SK-N-SH (cell line): ENCODE data around the gene CNOT4. TPM values are rescaled to one million over a fixed set of nuclear protein-coding genes. Genes with fewer than 3 reads are reported as not detected.

ENCODE experiments used
- CTCF ChIA-PET: fragments of 300-600, 350-600 bp; formaldehyde crosslinking; extraction: SDS; loops from one replicate; lab custom pipeline; 2021; lab: Yijun Ruan, JAX
- POLR2A ChIA-PET: fragments of 350-600 bp; sonication (Branson Sonifier 250); formaldehyde crosslinking; extraction: SDS; loops from one replicate; lab custom pipeline; 2020; ENCODE audit warnings: antibody characterized with exemption, inconsistent platforms; lab: Yijun Ruan, JAX
- DNase-seq: peaks from one replicate; pipeline ENCODE4 v3.0.0; 2012
- H2AFZ ChIP-seq: fragments of 200-600 bp; sonication (generic); 2 replicates; pipeline ENCODE4 v1.8.1; 2016; ENCODE audit warnings: antibody characterized with exemption, mild to moderate bottlenecking, low read depth
- H3F3A ChIP-seq: fragments of 200-600 bp; sonication (generic); replicated peaks from 2 replicates; pipeline ENCODE3; 2016; ENCODE audit warnings: antibody characterized with exemption, mild to moderate bottlenecking; ENCODE audit not compliant: insufficient read depth
- H3K27ac ChIP-seq, 2 experiments: fragments of 200-500 bp in 1 of 2; fragments of 200-600 bp in 1 of 2; sonication (Bioruptor generic) in 1 of 2; sonication (generic), shearing (Covaris generic) in 1 of 2; 2 replicates each; pipeline versions ENCODE4 v1.5.1 to v1.6.1; 2014 to 2016; ENCODE audit warnings: low read depth in 2 of 2, inconsistent platforms in 1 of 2, low read length in 1 of 2, mild to moderate bottlenecking in 1 of 2, mixed read lengths in 1 of 2
- H3K27me3 ChIP-seq: fragments of 200-600 bp; sonication (generic), shearing (Covaris generic); 2 replicates; pipeline ENCODE4 v1.6.1; 2016; ENCODE audit warnings: mixed run types; ENCODE audit not compliant: insufficient read depth
- H3K36me3 ChIP-seq, 2 experiments: fragments of 200-500 bp in 1 of 2; fragments of 200-600 bp in 1 of 2; sonication (Bioruptor generic) in 1 of 2; sonication (generic) in 1 of 2; replicated peaks in 1 of 2; 2 replicates each; pipeline versions ENCODE3 to v1.5.1; 2014 to 2016; ENCODE audit warnings: low read length in 1 of 2, mild to moderate bottlenecking in 1 of 2; ENCODE audit not compliant: insufficient read depth in 2 of 2, control insufficient read depth in 1 of 2
- H3K4me1 ChIP-seq, 2 experiments: fragments of 200-500 bp in 1 of 2; fragments of 200-600 bp in 1 of 2; sonication (Bioruptor generic) in 1 of 2; sonication (generic), shearing (Covaris generic) in 1 of 2; 2 replicates each; pipeline versions ENCODE4 v1.5.1 to v1.6.1; 2014 to 2016; ENCODE audit warnings: low read depth in 1 of 2, low read length in 1 of 2, mixed run types in 1 of 2; ENCODE audit not compliant: insufficient read depth in 2 of 2, control insufficient read depth in 1 of 2
- H3K4me2 ChIP-seq: fragments of 200-600 bp; sonication (generic), shearing (Covaris generic); 2 replicates; pipeline ENCODE4 v1.6.1; 2017; ENCODE audit warnings: mixed run types
- H3K4me3 ChIP-seq, 2 experiments: fragments of 200-500 bp in 1 of 2; fragments of 200-600 bp in 1 of 2; sonication (Bioruptor generic) in 1 of 2; sonication (generic), shearing (Covaris generic) in 1 of 2; 2 replicates each; pipeline versions ENCODE4 v1.5.1 to v1.8.1; 2014 to 2016; ENCODE audit warnings: low read depth in 2 of 2, inconsistent platforms in 1 of 2, low read length in 1 of 2, mild to moderate bottlenecking in 1 of 2, mixed read lengths in 1 of 2, moderate library complexity in 1 of 2
- H3K79me2 ChIP-seq: fragments of 200-600 bp; sonication (generic); 2 replicates; pipeline ENCODE4 v1.8.1; 2017; ENCODE audit warnings: mild to moderate bottlenecking; ENCODE audit not compliant: insufficient read depth
- H3K9ac ChIP-seq: fragments of 200-600 bp; sonication (generic); 2 replicates; pipeline ENCODE4 v1.6.1; 2017; ENCODE audit warnings: mixed run types
- H3K9me2 ChIP-seq: fragments of 200-600 bp; sonication (generic); 2 replicates; pipeline ENCODE4 v1.6.1; 2017; ENCODE audit warnings: mixed run types
- H3K9me3 ChIP-seq: fragments of 200-600 bp; sonication (generic); 2 replicates; pipeline ENCODE4 v1.6.1; 2017; ENCODE audit warnings: mixed run types, mild to moderate bottlenecking, moderate library complexity
- H4K20me1 ChIP-seq: fragments of 200-600 bp; sonication (generic); 2 replicates; pipeline ENCODE4 v1.6.1; 2017; ENCODE audit warnings: mild to moderate bottlenecking, mixed run types; ENCODE audit not compliant: insufficient read depth
- EZH2phosphoT487 ChIP-seq: fragments of 200-600 bp; sonication (generic); IDR thresholded peaks from 2 replicates; pipeline ENCODE4 v1.6.1; 2017; ENCODE audit warnings: low read depth, mixed run types, mild to moderate bottlenecking, antibody characterized with exemption, moderate library complexity, borderline replicate concordance
- FOXJ3 ChIP-seq: sonication (generic); formaldehyde crosslinking; IDR thresholded peaks from 2 replicates; pipeline ENCODE4 v1.5.1; 2020; ENCODE audit warnings: mild to moderate bottlenecking, missing genetic modification reagents
- GATA2 ChIP-seq: sonication (generic); formaldehyde crosslinking; IDR thresholded peaks from 2 replicates; pipeline ENCODE4 v1.5.0; 2020; ENCODE audit warnings: mild to moderate bottlenecking, missing genetic modification reagents
- MXI1 ChIP-seq: IDR thresholded peaks from 2 replicates; pipeline ENCODE4 v1.6.1; 2012; ENCODE audit warnings: mild to moderate bottlenecking, low read depth, low read length, improper control_type of control experiment
- NFIC ChIP-seq: IDR thresholded peaks from 2 replicates; pipeline ENCODE4 v1.4.0; 2012; ENCODE audit warnings: borderline replicate concordance
- POLR2AphosphoS5 ChIP-seq: IDR thresholded peaks from 2 replicates; pipeline ENCODE4 v1.6.1; 2012; ENCODE audit warnings: low read depth, low read length
- RAD21 ChIP-seq: IDR thresholded peaks from 2 replicates; pipeline ENCODE4 v1.6.1; 2012; ENCODE audit warnings: mild to moderate bottlenecking, low read length
- RFX5 ChIP-seq: IDR thresholded peaks from 2 replicates; pipeline ENCODE4 v1.6.1; 2012; ENCODE audit warnings: mild to moderate bottlenecking, improper control_type of control experiment, low read length
- TEAD4 ChIP-seq: IDR thresholded peaks from 2 replicates; pipeline ENCODE4 v1.4.0; 2012; ENCODE audit warnings: mild to moderate bottlenecking, borderline replicate concordance; ENCODE audit not compliant: insufficient read depth
- YY1 ChIP-seq: IDR thresholded peaks from 2 replicates; pipeline ENCODE4 v1.4.0; 2012; ENCODE audit warnings: low read depth, mild to moderate bottlenecking
- WGBS: methylation state at CpG from one replicate; pipeline ENCODE4 v1.1.6; 2017; ENCODE audit warnings: low lambda C conversion rate; 5-methylcytosine and 5-hydroxymethylcytosine counted together
- polyA plus RNA-seq, 3 experiments: library from polyadenylated mRNA; depleted of rRNA; stranded (reverse); fragments of >200 nt; gene quantifications; 2 replicates each; pipeline ENCODE4 v1.2.3, GENCODE V29; 2012
- TF ChIP-seq, protein P1 (sequence below): IDR thresholded peaks from 2 replicates; pipeline ENCODE4 v1.4.0; 2012; ENCODE audit warnings: low read depth, borderline replicate concordance
- TF ChIP-seq, protein P2 (sequence below): IDR thresholded peaks from 2 replicates; pipeline ENCODE4 v1.4.0; 2012; ENCODE audit warnings: low read depth, borderline replicate concordance

Gene CNOT4
- polyA plus RNA-seq, 1 of the 3 experiments (the other 2 are of a cell fraction), result 8.0 TPM

DNA sequence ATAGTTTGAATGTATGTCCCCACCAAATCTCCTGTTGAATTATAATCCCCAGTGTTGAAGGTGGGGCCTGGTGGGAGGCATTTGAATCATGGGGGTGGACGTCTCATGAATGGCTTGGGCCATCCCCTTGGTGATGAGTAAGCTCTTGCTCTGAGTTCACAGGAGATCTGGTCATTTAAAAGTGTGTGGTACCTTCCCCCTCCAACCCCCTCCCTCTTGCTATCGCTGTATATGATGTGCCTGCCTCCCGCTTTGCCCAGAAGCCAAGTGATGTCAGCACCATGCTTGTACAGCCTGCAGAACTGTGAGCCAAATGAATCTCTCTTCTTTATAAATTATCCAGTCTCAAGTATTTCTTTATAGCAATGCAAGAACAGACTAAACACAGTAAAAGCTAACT lies 103.0 kb downstream of the CNOT4 start:
- POLR2A ChIA-PET, result no interaction called here
- no peak overlapping the region for H3K9ac ChIP-seq

DNA sequence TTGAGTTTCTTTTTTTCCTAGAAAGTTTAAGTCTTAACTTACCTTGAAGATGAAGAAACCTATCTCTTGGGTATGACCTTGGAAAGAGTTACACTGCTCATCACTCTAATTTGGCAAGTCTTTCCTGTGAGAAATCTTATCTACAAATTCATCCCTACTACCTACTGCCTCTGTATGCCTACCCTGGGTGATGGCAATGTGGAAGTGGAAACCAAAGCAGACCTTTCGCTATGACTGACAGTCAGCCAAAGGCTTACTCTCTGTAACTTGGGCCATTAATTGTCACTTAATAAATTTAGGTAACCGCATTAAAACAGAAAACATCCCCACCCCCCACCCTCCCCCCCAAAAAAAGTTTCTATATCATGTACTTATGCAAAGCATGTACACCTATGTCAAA lies 103.9 kb downstream of the CNOT4 start:
- Histone ChIP-seq H3K79me2 (peaks cover 3% of the 10 kb centered on the region; the same call in 1 of the 2 replicates), H2AFZ (no peak overlapping the region), H3K4me1 (no peaks in the 10 kb centered on the region; a peak in 1 of 4 replicates), H4K20me1 (no peaks in the 10 kb centered on the region), H3K27ac (no peak overlapping the region), H3K27me3 (no peaks in the 10 kb centered on the region), H3K4me3 (no peak overlapping the region), H3F3A (peaks cover 4% of the 10 kb centered on the region), H3K9me2 (0 out of 2 replicates have a peak, but pooled peaks cover 3% of the 10 kb centered on the region), H3K36me3 (peaks cover 20 to 40% of the 10 kb centered on the region in 2 experiments), H3K4me2 (no peak overlapping the region), H3K9ac (no peak overlapping the region), H3K9me3 (no peaks in the 10 kb centered on the region)
- POLR2A ChIA-PET, result no interaction called here
- no peak for TF ChIP-seq RAD21
- no peak for TF ChIP-seq TEAD4
- no peak for TF ChIP-seq YY1
- no peak for TF ChIP-seq NFIC
- TF ChIP-seq POLR2AphosphoS5, result no peak
- no peak for TF ChIP-seq RFX5
- TF ChIP-seq, protein P1, sequence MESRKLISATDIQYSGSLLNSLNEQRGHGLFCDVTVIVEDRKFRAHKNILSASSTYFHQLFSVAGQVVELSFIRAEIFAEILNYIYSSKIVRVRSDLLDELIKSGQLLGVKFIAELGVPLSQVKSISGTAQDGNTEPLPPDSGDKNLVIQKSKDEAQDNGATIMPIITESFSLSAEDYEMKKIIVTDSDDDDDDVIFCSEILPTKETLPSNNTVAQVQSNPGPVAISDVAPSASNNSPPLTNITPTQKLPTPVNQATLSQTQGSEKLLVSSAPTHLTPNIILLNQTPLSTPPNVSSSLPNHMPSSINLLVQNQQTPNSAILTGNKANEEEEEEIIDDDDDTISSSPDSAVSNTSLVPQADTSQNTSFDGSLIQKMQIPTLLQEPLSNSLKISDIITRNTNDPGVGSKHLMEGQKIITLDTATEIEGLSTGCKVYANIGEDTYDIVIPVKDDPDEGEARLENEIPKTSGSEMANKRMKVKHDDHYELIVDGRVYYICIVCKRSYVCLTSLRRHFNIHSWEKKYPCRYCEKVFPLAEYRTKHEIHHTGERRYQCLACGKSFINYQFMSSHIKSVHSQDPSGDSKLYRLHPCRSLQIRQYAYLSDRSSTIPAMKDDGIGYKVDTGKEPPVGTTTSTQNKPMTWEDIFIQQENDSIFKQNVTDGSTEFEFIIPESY, result no peak
- no peak for TF ChIP-seq EZH2phosphoT487
- no peak for TF ChIP-seq MXI1
- DNase-seq, result no peak
- CTCF ChIA-PET, result interaction anchor here (1.2 to 1.3 kb wide), 2 partner anchors 24 to 145 kb away, joined by 3 read pairs; no protein-coding TSS in a partner anchor
- WGBS, result 98% methylated on average over 2 of the region's 2 CpGs

More for the DNA sequence above, 103.0 kb downstream of the CNOT4 start:
- no peaks in the 10 kb centered on the region; a peak in 1 of 4 replicates for H3K4me1 ChIP-seq
- H3K9me3 ChIP-seq, result no peaks in the 10 kb centered on the region
- H3K27me3 ChIP-seq, result no peaks in the 10 kb centered on the region
- 92% methylated on average over 3 of the region's 3 CpGs for WGBS
- peaks cover 3% of the 10 kb centered on the region; the same call in 1 of the 2 replicates for H3K79me2 ChIP-seq
- DNase-seq, result no peak
- TF ChIP-seq, protein P2, sequence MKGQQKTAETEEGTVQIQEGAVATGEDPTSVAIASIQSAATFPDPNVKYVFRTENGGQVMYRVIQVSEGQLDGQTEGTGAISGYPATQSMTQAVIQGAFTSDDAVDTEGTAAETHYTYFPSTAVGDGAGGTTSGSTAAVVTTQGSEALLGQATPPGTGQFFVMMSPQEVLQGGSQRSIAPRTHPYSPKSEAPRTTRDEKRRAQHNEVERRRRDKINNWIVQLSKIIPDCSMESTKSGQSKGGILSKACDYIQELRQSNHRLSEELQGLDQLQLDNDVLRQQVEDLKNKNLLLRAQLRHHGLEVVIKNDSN, result no peak
- TF ChIP-seq FOXJ3 (no peak), GATA2 (no peak)
- no peak overlapping the region for H3K4me3 ChIP-seq
- H3K4me2 ChIP-seq, result no peak overlapping the region
- CTCF ChIA-PET, result interaction anchor here (0.6 to 1.3 kb wide), 3 partner anchors 25 to 146 kb away, joined by 3 read pairs; no protein-coding TSS in a partner anchor
- peaks cover 20 to 45% of the 10 kb centered on the region in 2 experiments for H3K36me3 ChIP-seq
- peaks cover under 1% of the 10 kb centered on the region for H3F3A ChIP-seq
- H3K9me2 ChIP-seq, result no peaks in the 10 kb centered on the region
- H2AFZ ChIP-seq, result no peak overlapping the region
- no peak overlapping the region for H3K27ac ChIP-seq
- no peaks in the 10 kb centered on the region for H4K20me1 ChIP-seq
